Astrocyte (in vitro differentiated cells and primary cell): ENCODE data around the gene EVI5L. TPM values are rescaled to one million over a fixed set of nuclear protein-coding genes. Genes with fewer than 3 reads are reported as not detected.

ENCODE experiments used
- DNase-seq: peaks from one replicate; pipeline ENCODE4 v3.0.0-alpha.2; 2010; ENCODE audit warnings: low read depth
- FAIRE-seq: peaks from 2 replicates; lab custom pipeline; 2011; peaks lifted over from hg19 to GRCh38; lab: Jason Lieb, UNC
- H2AFZ ChIP-seq: 2 replicates; pipeline ENCODE4 v1.6.0; 2012; ENCODE audit warnings: low read depth, low read length, inconsistent platforms
- H3K27ac ChIP-seq: 2 replicates; pipeline ENCODE4 v1.5.1; 2011; ENCODE audit warnings: low read depth, low read length, inconsistent platforms
- H3K27me3 ChIP-seq: 2 replicates; pipeline ENCODE4 v1.6.0; 2011; ENCODE audit warnings: low read length, inconsistent platforms; ENCODE audit not compliant: insufficient read depth
- H3K36me3 ChIP-seq: 2 replicates; pipeline ENCODE4 v1.5.1; 2011; ENCODE audit warnings: low read length, inconsistent platforms; ENCODE audit not compliant: insufficient read depth
- H3K4me1 ChIP-seq: 2 replicates; pipeline ENCODE4 v1.5.1; 2011; ENCODE audit warnings: low read length, inconsistent platforms; ENCODE audit not compliant: insufficient read depth
- H3K4me2 ChIP-seq: 2 replicates; pipeline ENCODE4 v1.6.0; 2012; ENCODE audit warnings: low read length, inconsistent platforms
- H3K4me3 ChIP-seq: 2 replicates; pipeline ENCODE4 v1.5.1; 2011; ENCODE audit warnings: low read depth, mild to moderate bottlenecking, low read length, inconsistent platforms; ENCODE audit not compliant: insufficient read depth
- H3K79me2 ChIP-seq: 2 replicates; pipeline ENCODE4 v1.6.0; 2012; ENCODE audit warnings: mild to moderate bottlenecking, low read length, inconsistent platforms; ENCODE audit not compliant: insufficient read depth
- H3K9ac ChIP-seq: 2 replicates; pipeline ENCODE4 v1.6.0; 2012; ENCODE audit warnings: mild to moderate bottlenecking, low read length, inconsistent platforms
- H3K9me3 ChIP-seq: 2 replicates; pipeline ENCODE4 v1.5.1; 2012; ENCODE audit warnings: low read depth, mild to moderate bottlenecking, low read length, inconsistent platforms; ENCODE audit not compliant: insufficient read depth
- H4K20me1 ChIP-seq: 2 replicates; pipeline ENCODE4 v1.6.0; 2012; ENCODE audit warnings: low read length, inconsistent platforms; ENCODE audit not compliant: insufficient read depth
- H3K27ac Mint-ChIP-seq: one replicate; pipeline ENCODE4 v1.8.0; 2021; ENCODE audit warnings: mild to moderate bottlenecking, mixed read lengths; ENCODE audit not compliant: unreplicated experiment
- H3K27me3 Mint-ChIP-seq: one replicate; pipeline ENCODE4 v1.8.0; 2021; ENCODE audit warnings: low read depth, mixed read lengths; ENCODE audit not compliant: unreplicated experiment
- H3K36me3 Mint-ChIP-seq: one replicate; pipeline ENCODE4 v1.8.0; 2021; ENCODE audit warnings: low read depth, mixed read lengths; ENCODE audit not compliant: unreplicated experiment
- H3K4me1 Mint-ChIP-seq: one replicate; pipeline ENCODE4 v1.8.0; 2021; ENCODE audit warnings: low read depth, mixed read lengths; ENCODE audit not compliant: unreplicated experiment
- H3K4me3 Mint-ChIP-seq: one replicate; pipeline ENCODE4 v1.8.0; 2021; ENCODE audit warnings: mild to moderate bottlenecking, moderate library complexity, mixed read lengths; ENCODE audit not compliant: unreplicated experiment
- H3K9me3 Mint-ChIP-seq: one replicate; pipeline ENCODE4 v1.8.0; 2021; ENCODE audit warnings: mild to moderate bottlenecking, mixed read lengths; ENCODE audit not compliant: unreplicated experiment
- EZH2 ChIP-seq: IDR thresholded peaks from 2 replicates; pipeline ENCODE4 v1.6.1; 2012; ENCODE audit warnings: mild to moderate bottlenecking, low read length, inconsistent platforms; ENCODE audit not compliant: insufficient read depth
- total RNA-seq: library from RNA; stranded (reverse); gene quantifications from 2 replicates; pipeline ENCODE4 v1.2.1, GENCODE V29; 2021
- TF ChIP-seq, protein P1 (sequence below): IDR thresholded peaks from 2 replicates; pipeline ENCODE4 v1.5.1; 2011; ENCODE audit warnings: low read depth, mild to moderate bottlenecking, inconsistent platforms, low read length, moderate library complexity; ENCODE audit not compliant: insufficient read depth

Gene EVI5L
- total RNA-seq, 1 donor from 2014 or later = 22.1 TPM

DNA sequence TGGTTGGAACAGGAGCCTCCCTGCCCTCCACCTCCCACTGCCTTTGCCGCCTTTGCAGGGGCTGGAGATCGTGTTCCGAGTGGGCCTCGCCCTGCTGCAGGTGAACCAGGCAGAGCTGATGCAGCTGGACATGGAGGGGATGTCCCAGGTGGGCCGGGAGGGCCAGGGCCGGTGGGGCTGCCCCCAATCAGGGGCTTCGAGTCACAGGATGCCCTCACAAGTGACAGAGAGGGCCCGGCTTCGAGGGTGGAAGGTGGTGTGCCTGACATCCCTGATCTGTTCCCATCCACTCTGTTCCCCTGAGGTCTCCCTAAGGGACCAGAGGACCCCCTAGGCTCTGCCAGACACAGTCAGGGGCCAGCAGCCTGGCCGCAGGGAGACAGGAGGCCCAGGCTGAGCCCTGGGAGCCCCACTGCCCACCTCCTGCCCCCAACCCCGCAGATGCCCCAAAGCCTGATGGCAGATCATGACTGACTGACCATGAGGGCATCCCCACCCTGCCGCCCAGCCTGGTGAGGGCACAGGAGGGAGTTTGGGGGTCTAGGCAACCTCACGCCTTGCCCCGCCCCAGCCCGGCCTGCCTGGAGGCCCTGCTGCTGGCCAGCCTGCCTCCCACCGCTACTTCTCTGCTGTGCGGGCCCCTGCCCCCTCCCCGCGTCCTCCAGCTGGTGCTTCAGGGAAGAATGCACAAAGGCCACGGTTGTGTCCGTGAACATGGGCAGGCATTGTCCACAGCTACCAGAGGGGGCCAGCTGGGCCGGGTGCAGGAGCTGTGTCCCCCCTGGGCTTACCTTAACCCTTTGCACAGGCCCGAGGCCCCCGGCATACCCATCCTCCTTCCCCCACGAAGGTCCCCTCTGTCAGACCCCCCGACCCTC, 21.8 kb downstream of the EVI5L start:
- Histone ChIP-seq H3K36me3 (no peaks in the 10 kb centered on the region), H3K4me3 (no peak overlapping the region), H3K9ac (no peak overlapping the region), H3K27me3 (no peaks in the 10 kb centered on the region), H3K9me3 (no peaks in the 10 kb centered on the region), H3K4me2 (no peak overlapping the region), H2AFZ (no peak overlapping the region), H4K20me1 (peaks cover 6% of the 10 kb centered on the region), H3K4me1 (no peaks in the 10 kb centered on the region), H3K79me2 (no peaks in the 10 kb centered on the region), H3K27ac (no peak overlapping the region)
- peaks cover 3% of the 10 kb centered on the region for H3K4me1 Mint-ChIP-seq
- H3K27ac Mint-ChIP-seq = no peak overlapping the region
- no peaks in the 10 kb centered on the region for H3K9me3 Mint-ChIP-seq
- peaks cover 3% of the 10 kb centered on the region for H3K27me3 Mint-ChIP-seq
- TF ChIP-seq EZH2 = no peak
- TF ChIP-seq, protein P1, sequence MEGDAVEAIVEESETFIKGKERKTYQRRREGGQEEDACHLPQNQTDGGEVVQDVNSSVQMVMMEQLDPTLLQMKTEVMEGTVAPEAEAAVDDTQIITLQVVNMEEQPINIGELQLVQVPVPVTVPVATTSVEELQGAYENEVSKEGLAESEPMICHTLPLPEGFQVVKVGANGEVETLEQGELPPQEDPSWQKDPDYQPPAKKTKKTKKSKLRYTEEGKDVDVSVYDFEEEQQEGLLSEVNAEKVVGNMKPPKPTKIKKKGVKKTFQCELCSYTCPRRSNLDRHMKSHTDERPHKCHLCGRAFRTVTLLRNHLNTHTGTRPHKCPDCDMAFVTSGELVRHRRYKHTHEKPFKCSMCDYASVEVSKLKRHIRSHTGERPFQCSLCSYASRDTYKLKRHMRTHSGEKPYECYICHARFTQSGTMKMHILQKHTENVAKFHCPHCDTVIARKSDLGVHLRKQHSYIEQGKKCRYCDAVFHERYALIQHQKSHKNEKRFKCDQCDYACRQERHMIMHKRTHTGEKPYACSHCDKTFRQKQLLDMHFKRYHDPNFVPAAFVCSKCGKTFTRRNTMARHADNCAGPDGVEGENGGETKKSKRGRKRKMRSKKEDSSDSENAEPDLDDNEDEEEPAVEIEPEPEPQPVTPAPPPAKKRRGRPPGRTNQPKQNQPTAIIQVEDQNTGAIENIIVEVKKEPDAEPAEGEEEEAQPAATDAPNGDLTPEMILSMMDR = no peak
- DNase-seq (no peak), FAIRE-seq (no peak)
- H3K4me3 Mint-ChIP-seq = no peak overlapping the region
- no peaks in the 10 kb centered on the region for H3K36me3 Mint-ChIP-seq

DNA sequence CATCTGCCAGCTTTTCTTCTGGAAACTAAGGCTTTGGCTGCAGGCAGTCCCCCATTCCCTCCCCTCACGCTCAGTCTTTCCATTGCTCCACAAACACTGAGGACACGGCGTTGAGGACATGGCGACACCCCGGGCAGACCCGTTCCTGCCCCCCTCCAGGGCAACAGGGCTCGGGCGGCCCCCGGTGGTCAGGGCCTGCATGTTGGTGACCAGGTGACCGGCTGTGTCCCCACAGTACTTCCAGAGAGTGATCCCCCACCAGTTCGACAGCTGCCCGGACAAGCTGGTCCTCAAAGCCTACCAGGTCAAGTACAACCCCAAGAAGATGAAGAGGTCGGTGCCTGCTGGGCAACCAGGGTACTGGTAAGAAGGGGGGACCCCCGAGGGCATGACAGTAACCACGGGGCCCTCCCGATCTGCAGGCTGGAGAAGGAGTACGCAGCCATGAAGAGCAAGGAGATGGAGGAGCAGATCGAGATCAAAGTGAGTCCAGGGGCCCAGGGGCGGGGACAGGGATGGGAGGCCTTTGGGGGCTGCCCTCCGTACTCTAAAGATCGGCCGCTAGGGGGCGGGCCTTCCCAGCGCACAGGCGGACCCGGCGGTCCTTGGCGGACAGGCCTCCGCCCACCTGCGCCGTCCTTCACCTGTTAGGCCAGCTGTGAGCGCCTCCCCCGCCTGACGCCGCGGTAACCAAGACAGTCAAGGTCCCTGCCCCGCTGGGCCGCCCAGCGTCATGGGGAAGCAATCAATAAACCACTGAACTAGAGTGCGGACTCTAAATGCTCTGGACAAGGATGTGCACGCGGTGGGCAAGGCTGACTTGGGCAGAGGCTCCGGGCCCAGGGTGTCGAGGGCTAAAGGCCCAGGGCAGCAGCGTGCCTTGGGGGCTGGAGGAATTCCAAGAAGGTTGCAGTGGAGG, 23.1 kb downstream of the EVI5L start:
- Mint-ChIP-seq H3K4me3 (no peak overlapping the region), H3K36me3 (no peaks in the 10 kb centered on the region), H3K27ac (no peak overlapping the region), H3K4me1 (peaks cover 3% of the 10 kb centered on the region), H3K27me3 (peaks cover 3% of the 10 kb centered on the region), H3K9me3 (no peaks in the 10 kb centered on the region)
- Histone ChIP-seq H3K27me3 (no peaks in the 10 kb centered on the region), H3K4me2 (peak overlapping the region; percentile 11), H3K4me1 (no peaks in the 10 kb centered on the region), H3K4me3 (no peak overlapping the region), H3K27ac (no peak overlapping the region), H3K9me3 (no peaks in the 10 kb centered on the region), H3K36me3 (no peaks in the 10 kb centered on the region), H4K20me1 (peaks cover 6% of the 10 kb centered on the region), H2AFZ (no peak overlapping the region), H3K79me2 (no peaks in the 10 kb centered on the region), H3K9ac (no peak overlapping the region)
- no peak for TF ChIP-seq EZH2
- TF ChIP-seq, protein P1 = peak; percentile 52
- FAIRE-seq (no peak), DNase-seq (no peak)
